GM13976 (cell line): ENCODE results near the gene ETNK2.

Experiments
- DNase-seq: peaks from one replicate; pipeline ENCODE4 v3.0.0; 2012; ENCODE audit warnings: low spot score
- in situ Hi-C: fragments of 300-500 bp; cut with MboI; formaldehyde crosslinking; loops from one replicate; pipeline ENCODE4 v1.12.0; 2022; ENCODE audit warnings: low sequenced_read_pairs, mixed read lengths, inconsistent platforms; ENCODE audit not compliant: unreplicated experiment
- TF ChIP-seq, protein P1 (sequence below): IDR thresholded peaks from 2 replicates; pipeline ENCODE4 v1.5.1; 2012; ENCODE audit warnings: borderline replicate concordance, mild to moderate bottlenecking; ENCODE audit not compliant: insufficient read depth; ENCODE audit errors: extremely low read depth, missing control alignments, control extremely low read depth

The ETNK2 gene

GRCh38 chr1:204177133-204177532, 25.3 kb upstream of the ETNK2 start:
- no peak for DNase-seq
- TF ChIP-seq, protein P1, sequence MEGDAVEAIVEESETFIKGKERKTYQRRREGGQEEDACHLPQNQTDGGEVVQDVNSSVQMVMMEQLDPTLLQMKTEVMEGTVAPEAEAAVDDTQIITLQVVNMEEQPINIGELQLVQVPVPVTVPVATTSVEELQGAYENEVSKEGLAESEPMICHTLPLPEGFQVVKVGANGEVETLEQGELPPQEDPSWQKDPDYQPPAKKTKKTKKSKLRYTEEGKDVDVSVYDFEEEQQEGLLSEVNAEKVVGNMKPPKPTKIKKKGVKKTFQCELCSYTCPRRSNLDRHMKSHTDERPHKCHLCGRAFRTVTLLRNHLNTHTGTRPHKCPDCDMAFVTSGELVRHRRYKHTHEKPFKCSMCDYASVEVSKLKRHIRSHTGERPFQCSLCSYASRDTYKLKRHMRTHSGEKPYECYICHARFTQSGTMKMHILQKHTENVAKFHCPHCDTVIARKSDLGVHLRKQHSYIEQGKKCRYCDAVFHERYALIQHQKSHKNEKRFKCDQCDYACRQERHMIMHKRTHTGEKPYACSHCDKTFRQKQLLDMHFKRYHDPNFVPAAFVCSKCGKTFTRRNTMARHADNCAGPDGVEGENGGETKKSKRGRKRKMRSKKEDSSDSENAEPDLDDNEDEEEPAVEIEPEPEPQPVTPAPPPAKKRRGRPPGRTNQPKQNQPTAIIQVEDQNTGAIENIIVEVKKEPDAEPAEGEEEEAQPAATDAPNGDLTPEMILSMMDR, result no peak
- in situ Hi-C loops, result no loop called here

- in situ Hi-C loops, result no loop called here
- TF ChIP-seq, protein P1, result no peak
- no peak for DNase-seq
Observed at GRCh38 chr1:204176049-204176448, 24.2 kb upstream of the ETNK2 start.

DNA sequence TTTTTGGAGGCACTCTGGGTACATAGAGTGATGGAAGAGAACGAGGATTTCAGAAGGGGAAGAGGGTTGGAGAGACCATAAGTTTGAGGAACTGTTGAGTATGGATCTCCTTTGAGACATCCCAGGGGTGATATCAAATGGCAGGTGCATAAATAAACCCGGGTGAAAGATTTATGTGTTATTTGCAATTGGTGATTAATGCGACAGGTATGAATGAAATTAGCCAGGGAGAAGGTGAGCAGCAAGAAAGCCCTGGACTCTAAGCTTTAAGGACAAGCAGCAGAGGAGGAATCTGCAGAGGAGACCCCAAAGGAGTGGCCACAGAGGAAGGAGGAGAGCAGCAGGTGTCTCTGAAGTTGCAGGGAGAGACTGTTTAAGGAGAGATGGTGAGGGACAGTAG, 23.1 kb upstream of the ETNK2 start:
- no peak for DNase-seq
- TF ChIP-seq, protein P1, result no peak
- in situ Hi-C loops, result no loop called here

GRCh38 chr1:204172404-204173029, 20.7 kb upstream of the ETNK2 start:
- in situ Hi-C loops, result no loop called here
- DNase-seq, result no peak
- TF ChIP-seq, protein P1, result no peak

GRCh38 chr1:204171751-204172178, 19.9 kb upstream of the ETNK2 start:
- in situ Hi-C loops, result no loop called here
- TF ChIP-seq, protein P1, result no peak
- DNase-seq, result no peak

GRCh38 chr1:204170494-204171155, 18.8 kb upstream of the ETNK2 start:
- no peak for DNase-seq
- TF ChIP-seq, protein P1, result no peak
- in situ Hi-C loops, result no loop called here

DNA sequence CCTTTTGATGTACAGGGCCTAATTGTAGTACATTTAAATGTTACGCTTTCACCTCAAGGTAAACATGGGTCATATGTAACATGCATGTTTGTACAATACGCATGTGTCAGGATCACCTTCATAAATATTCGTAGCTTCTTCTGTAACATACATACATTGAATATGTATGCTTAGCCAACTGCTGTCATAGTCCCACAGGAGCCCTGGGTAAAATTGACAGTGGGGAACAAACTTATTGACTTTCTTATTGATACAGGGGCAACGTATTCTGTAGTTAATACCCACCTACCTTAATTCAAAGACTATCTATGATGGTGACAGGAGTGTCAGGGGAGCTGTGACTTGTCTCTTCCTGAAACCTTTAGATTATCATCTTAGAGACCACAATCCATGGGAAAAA, 18.0 kb upstream of the ETNK2 start:
- in situ Hi-C loops, result loop anchor here (10.0 kb wide), 1 partner anchor 195 kb away; no protein-coding TSS in a partner anchor
- TF ChIP-seq, protein P1, result no peak
- no peak for DNase-seq
